ENCODE data around the gene GNAQ.

GNAQ gene

DNA sequence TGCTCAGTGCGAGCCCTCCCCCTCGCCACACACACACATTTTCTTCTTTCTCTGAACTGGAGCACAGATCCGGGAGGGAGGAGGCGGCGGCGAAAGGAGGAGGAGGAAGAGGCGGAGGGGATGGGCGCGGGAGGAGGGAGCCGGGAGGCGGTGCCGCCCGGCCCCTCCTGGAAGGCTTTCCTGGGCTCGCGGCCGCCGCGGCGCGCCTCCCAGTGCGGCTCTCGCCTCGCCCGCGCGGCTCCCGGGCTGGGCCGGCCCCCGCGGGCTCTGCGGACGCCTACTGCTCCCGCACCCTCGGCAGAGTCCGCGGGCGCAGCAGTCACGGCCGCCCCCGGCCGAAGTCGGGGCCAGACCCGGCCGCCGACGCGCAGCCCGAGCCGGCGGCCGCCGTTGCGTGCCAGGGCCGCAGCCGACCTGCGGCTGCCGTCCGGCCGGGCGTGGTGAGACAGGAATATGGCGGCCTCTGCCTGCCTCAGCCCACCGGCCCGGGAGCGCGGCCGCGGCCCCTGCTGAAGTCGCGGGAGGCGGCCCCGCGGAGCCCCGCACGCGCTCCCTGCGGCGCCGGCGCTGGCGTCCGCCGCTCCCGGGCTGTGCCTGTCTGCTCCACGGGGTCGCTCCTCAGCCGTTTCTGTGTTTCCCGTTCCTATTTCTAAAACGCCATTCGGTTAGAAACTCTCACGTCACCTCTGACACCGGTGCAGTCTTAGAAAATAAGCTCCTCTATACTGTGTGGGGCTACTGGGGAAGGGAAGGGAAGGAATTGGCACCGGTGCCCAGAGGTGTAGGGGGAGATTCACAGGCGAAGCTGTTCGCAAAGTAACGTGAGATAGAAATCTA lies 500 bp upstream of the GNAQ start:
- DNase-seq (ENCODE audit: low spot score), result peak; percentile 91

DNA sequence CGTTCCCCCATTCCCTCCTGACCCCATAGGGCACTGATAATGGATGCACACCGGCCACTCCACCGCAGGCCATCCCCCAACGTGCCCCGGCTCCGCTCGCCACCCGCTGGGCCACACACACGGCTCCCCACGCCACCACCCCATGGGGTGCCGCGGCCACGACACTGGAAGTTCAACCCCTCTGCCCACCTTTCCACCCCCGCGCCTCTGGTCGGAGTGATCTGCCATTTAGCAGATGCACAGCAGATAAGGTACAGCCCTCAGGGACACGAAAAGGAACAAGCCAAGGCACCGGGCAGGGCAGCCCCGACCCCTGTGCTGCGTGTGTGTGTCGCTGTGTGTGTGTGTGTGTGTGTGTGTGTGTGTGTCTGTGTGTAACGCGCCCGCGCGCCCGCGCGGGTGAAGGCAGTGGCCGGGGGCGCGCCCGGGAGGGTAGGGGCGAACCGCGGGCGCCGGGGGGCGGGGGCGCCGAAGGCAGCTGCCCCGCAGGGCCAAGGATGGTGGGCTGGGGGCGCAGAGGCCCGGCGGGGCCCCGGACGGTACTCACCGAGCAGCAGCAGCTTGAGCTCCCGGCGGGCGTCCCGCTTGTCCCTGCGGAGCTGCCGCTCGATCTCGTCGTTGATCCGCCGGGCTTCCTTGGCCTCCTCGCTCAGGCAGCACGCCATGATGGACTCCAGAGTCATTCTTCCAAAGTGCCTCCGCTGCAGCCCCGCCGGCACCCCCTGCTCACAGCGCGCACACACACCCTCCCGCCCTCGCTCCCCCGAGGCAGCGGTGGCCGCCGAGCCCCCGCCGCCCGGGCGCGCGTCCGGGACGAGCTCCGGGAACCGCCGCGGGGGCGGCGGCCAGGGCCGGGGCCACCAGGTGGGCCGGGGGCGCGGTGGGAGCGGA lies 813 bp downstream of the GNAQ start:
- DNase-seq (ENCODE audit: low spot score), result no peak

DNA sequence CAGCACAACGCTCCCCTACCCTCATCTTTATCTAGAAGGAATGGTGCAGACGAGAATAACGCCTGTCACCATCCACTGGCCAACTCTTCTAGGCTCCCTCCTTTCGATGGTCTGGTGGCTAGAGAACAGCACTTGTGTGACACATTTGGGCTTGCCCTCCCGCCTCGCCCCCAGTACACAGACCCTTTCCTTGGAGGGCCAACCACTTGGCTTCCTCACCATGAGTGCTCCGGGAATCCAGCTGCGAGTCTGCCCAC lies 1.4 kb downstream of the GNAQ start:
- no peak for DNase-seq (ENCODE audit: low spot score)

DNA sequence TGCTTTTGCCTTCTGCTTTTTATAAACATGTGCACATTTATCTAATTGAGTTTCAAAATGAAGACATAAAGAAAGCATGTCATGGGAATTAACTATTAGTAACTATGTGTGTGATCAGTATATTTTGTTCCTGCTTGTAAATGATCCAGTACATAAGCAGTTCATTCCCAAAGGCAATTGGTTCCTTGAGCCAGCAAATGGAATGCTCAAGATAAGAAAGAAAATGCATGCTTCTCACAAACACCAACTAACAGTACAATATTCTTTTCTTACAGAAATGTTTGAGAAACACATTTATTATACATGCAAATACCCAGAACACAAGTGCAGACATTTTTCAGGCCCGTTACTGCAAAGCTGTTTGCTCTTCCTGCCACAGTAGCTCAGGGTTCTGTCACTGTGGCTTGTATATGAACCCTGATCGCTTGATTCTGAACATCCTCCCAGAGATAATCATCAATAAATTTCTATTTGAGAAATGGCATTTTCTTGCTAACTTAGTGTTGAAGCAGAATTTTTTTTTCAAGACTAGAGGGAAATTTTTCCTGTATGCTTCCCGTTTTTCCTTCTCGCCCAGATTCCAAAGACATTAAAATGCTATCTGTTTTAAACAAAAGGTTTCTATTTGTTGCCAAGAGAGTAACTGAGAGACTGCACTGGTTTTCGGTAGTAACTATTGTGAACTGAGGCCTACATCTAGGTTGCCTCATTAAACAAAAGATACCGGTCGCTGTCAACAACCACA lies 1.9 kb downstream of the GNAQ start:
- no peak for DNase-seq (ENCODE audit: low spot score)

DNA sequence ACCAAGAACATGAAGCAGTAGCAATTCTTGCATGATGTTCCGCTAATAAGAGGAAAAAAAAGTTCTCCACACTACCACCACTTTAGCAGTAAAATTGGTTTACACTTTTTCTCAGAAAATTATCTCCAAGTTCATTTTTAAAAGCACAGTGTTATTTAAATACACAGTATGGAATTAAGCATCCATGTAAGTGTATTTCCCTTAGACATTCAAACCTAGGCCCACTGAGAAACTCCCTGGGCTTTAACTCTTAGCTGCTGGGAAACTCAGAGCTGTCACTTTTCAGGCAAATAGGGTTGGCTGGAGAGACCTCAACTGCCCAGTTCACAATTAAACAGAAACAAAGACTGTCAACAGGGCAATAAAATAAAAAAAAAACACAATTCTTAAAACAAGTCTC lies 2.7 kb downstream of the GNAQ start:
- DNase-seq (ENCODE audit: low spot score), result no peak

DNA sequence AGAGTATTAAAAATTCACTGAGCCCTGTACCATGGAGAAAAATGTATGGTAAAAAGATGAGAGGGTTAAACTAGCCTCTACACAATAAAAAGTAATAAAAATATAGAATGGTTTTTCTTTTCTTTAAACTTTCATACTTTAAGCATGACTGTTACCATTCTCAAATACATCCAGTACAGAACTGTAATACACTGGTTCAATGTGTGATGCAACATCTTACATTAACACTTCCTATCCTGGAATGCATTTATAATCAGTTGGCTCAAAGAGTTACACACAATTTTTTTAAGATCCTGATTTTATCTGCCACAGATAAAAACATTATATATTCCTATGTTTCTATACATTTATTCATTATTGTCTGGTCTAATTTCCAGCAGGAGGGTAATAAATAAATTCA lies 4.7 kb downstream of the GNAQ start:
- no peak for DNase-seq (ENCODE audit: low spot score)

DNA sequence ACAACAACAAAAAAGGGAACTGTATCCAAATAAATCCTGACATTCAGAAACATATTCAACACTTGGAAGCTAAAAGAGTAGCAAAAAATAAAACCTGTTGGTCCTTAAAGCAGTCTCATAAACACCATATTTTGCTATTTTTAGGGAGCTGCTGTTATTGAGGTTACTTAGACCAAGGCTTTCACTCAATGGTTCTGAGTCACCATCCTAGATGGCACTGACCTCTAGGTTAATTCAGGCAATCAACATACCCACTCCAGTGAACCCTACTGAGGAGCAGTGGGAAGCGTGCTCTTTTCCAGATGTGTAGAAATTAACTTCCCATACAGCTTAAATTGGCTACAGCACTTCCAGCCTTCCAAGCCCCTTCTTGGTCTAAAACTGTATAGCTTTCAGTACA lies 5.2 kb downstream of the GNAQ start:
- DNase-seq (ENCODE audit: low spot score), result no peak

DNA sequence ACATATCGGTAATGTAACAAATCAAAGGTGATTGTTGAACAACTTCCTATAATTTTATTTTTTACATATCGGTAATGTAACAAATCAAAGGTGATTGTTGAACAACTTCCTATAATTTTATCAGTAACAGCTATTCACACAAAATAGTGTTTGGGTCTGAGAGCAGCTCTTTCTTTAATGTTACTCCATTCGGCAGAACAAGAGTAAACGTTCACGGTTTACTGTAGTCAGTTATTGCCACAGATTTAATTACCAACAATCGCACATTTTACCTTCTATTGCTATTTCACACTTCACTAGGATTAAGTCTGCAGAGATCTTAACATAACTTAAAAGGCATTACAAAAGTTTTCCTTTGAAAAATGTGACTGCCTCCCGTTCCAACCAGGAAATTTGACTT lies 6.4 kb downstream of the GNAQ start:
- no peak for DNase-seq (ENCODE audit: low spot score)

DNA sequence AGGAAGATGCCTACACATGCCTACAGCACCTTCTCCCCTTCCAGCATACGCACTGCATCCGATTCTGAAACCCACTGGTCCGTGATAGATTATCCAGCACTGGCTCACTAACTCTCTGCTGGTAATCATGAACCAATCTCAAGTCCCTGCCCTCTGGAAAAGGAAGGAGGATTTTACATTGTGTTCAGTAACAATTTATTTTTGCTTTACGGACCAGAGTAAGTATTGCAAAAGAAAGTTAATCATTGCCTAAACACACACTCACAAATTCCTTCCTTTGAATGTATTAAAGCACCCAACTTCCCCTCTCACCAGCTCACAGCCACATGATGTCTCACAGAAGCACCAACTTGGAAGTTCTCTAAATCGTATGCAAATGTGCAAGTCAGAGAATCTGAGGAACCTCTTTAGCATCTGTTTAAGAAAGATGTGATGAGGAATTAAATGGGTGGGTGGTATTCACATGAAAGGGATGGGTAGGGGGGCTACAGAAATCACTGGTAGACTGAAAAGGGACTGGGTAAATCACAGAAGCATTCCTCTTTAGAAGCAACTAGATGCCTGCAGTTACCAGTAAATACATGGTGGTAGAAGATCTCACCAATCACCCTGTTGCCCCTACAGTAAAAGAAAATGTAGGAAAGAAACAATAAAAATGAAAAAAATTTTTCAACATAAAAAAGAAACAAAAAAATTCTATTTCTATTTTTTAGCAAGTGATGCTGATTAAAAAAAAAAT lies 8.4 kb downstream of the GNAQ start:
- peak; percentile 28 for DNase-seq (ENCODE audit: low spot score)

DNA sequence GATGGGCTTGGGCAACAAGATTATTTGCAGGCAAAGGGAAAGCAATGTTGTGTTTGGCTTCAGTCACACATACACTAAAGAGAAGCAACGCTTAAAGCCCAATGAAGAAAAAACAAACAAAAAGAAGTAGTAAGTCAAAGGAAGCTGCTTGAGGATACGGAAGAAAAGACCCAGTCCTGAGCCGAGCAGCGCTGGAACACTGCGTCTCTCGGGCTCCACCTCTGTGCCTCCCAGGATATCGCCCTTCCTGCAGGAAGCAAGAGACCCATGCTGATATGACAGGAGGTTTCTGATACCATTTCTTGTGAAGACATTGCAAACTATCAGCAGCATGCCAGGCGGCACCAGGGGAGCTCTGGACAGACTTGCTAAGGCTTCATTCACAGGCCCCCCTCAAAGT lies 9.9 kb downstream of the GNAQ start:
- DNase-seq (ENCODE audit: low spot score), result no peak

DNA sequence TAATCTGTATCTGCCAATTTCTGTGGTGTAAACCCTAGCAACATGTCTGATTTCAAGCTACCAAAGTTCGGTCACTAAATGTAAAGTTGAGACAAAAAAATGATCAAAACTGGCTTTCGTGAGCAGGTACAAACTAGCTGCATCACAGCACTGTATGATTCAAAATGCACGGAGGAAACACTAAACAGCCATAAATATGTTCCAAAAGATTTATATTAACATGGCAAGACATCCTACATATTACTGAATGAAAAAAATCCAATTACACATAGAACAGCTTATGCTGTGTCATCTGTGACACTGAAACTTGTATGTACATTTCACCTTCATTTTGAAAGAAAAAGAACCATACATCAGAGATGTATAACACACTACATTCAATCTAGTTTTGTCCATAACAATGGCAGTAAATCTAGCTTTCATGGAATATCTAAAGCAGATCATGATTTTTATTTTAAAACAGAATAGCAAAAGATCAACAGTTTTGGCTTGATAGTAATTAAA lies 14.4 kb downstream of the GNAQ start:
- DNase-seq (ENCODE audit: low spot score), result no peak

DNA sequence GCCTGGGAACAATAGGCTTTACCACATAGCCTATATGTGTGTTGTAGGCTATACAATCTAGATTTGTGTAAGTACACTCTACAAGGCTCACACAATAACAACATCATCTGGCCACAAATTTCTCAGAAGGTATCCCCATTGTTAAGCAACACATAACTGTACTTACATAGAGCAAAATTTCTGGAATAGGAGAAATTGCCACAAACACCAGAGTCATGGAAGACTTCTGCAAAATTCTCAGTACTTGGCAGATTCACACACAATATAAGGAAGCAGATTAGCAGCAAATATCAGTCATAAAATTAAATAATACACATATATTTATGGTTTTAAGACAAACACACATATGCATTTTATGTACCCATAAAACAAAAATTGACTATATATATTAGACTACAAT lies 16.4 kb downstream of the GNAQ start:
- no peak for DNase-seq (ENCODE audit: low spot score)

DNA sequence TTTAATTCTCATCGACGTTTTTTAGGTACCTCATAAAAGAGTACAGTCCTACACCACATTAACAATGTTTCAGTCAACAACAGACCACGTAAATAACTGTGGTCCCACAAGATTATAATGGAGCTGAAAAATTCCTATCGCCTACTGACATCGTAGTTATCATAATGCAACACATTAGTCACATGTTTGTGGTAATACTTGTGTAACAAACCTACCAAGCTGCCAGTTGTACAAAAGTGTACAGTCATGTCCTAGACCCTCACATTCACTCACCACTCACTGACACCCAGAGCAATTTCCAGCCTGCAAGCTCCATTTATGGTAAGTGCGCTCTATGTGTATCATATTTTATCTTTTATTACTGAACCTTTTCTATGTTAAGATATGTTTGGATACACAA lies 16.8 kb downstream of the GNAQ start:
- DNase-seq (ENCODE audit: low spot score), result no peak

DNA sequence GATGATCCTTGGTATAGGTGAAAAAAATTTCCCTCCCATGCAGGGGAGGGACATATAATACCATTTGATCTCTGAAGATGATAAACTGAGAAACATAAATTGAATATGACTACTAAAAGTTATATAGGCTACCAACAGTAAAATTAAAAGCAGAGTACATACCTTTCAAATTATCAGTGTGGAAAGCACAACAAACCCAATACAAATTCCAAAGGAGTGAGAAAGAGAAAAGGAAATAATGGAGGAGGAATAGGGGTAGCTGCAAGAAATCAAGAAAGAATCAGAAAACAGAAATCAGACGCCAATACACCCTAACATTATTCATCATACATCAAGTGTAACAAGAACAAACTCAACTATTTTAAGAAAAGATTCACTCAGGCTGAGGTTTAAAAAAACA lies 17.7 kb downstream of the GNAQ start:
- no peak for DNase-seq (ENCODE audit: low spot score)

DNA sequence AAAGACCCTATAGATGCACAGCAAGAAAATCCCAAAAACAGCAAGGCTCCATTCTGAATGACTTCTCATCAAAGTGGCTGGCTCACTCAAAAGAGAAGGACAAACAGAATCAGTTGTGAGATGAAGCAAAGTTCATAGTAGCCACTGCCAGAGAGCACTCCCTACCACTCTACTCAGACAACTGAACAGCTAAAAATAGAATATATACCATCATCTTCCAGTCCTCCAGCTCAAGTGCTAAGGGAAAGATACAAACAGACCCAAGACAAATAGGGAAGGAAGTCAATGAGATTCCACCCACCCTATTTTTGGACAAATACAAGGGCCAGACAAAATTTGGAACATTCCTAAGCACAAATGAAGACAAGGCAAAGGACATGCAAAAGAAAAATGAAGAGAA lies 20.6 kb downstream of the GNAQ start:
- DNase-seq (ENCODE audit: low spot score), result no peak

DNA sequence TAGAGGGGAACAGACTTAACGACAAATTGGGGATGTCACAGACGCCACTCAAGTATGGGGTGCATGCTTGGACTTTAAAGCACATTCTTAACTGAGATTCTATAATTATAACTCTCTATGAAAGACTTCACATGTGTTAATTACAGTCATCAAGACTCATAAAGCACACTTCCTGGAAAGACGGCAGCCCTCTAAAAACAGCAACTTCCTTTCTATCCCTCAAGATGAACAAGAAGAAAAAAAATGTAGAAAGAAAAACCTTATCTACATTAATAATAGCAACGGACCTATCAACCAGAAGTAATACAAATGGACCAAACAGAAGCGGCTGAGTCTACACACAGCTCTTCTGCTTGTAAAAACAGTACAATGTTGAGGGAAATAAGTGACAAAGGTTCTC lies 21.2 kb downstream of the GNAQ start:
- no peak for DNase-seq (ENCODE audit: low spot score)

DNA sequence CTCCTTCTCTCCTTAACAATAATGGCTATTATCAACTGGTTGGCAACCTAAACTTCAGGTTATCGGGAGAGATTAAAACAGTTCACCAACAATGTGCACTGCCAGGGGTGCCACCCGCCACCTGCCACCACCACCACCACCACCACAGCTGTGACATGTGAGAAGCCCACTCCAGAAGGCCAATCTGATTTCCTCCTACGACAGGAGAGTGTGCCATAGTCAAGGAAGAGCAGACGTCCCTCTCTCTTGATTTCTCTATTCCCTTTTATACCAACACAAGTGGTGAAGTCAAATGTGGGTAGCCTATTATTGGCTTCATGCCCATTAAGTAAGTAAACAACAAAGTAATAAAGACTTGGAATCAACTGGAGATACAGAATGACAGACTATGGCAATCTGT lies 22.4 kb downstream of the GNAQ start:
- DNase-seq (ENCODE audit: low spot score), result no peak

DNA sequence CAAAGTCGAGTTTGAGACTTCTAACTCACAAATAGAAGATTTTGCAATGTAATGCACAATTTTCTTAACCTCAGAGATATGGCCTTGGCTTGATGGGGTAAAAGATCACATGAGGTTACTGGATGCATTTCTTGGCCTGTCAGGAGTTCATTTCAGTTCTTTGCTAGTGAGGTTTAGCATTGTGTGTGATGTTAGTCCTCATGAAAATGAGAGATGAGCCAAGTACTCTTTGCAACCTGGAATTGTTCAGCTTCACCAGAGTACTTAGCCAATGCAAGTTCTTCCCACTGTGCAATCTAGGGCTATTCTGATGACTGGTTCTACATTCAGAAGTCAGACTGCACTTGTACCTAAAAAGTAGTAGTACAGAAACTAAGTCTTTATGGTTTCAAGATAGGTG lies 24.9 kb downstream of the GNAQ start:
- no peak for DNase-seq (ENCODE audit: low spot score)

DNA sequence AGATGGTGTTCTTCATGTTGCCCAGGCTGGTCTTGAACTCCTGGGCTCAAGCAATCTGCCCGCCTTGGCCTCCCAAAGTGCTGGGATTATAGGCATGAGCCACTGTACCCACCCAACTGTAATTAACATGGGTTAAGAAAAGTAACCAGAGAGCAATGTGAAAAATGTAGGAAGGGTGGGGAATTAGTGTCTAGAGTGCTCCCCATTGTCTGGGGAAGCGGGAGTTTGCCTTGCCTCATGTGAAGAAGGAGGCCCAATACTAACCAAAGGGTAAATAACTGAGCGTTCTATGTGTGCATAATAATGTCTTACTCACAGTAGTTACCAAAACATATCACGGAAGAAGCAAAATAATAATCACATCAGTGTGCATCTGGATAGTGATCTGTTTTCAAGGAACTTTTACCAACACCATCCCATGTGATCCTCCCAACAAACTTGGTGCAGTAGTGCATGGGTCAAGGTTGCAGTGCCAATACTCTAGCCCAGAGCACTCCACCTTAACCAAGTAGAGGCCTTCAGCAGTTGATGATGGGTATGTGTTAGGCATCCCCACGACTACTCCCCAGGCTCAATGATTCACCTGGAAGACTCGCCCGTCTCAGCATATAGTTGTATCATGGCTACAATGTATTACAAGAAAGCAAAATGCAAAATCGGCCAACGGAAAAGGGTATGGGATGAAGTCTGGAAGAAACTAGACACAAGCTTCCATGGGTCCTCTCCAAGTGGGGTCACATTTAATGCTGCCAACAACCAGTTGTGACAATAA lies 26.2 kb downstream of the GNAQ start:
- DNase-seq (ENCODE audit: low spot score), result no peak

DNA sequence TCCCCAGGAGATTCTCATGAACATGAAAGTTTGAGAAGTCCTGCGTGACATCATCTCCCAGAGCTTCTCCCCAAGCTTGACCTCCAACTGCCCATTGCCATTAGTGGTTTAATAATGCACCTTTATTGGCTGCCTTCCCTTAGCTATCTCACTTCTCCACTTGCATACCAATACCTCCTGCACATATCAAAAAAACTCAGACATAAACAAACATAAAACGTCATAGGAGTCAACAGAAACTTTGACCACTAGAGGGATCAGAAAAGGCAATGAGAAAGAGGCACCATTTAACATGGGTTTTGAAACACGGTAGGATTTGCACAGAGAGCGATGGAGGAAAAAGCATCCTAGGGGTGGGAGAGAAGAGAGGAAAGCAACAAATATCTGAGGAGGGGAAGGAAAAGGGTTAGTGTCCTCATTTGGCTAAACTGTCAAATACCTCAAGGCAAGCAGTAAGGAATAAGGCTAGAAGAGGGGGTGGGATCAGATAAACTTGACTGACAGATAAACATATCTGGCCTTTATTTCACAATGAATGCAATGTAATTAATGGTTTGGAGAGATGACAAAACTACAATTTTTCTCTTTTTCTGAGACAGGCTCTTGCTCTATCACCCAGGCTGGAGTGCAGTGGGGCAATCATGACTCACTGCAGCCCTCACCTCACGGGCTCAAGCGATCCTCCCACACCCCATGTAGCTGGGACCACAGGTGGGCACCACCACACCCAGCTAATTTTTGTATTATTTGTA lies 27.0 kb downstream of the GNAQ start:
- DNase-seq (ENCODE audit: low spot score), result no peak

DNA sequence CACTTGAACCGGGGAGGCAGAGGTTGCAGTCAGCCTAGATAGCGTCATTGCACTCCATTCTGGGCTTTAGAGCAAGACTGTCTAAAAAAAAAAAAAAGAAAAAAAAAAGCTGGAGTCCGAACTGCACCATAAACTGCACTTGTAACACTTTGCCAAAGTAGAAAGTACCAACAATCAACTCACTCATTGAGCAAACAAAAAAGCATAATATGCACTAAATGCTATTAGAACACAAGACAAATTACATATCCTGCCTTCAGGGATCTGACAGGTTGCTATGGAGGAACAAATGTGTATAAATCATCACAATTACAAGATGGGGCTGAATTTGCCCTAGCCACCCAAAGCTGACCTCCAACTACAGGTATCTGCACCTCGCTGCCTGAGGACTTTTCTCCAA lies 27.9 kb downstream of the GNAQ start:
- no peak for DNase-seq (ENCODE audit: low spot score)
